ENCODE results near the gene PSMA5.

The PSMA5 gene

DNA sequence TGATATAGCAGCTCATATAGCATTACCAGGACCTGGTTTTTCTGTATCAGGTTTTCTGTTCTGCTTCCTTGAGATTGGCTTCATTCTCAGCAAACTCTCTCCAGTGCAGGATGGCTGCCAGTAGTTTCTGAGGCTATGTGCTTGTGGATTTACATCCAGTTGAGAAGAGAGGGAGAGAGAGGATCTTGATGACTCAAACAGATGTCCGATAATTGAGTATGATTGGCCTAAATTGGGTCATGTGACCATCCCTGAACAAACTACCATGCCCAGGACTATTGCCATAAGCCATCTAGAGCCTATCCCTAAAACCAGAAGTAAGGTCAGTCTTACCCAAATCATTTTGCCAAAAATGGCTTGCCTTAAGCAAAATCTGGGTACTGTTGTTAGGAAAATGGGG is 18.1 kb upstream of the PSMA5 start:
- Histone ChIP-seq H4K20me1 (ENCODE audit: control insufficient read depth, insufficient read depth, low read depth, low read length) (no peaks in the 10 kb centered on the region), H3K9me3 (ENCODE audit: control insufficient read depth, insufficient read depth, low read length) (no peaks in the 10 kb centered on the region), H3K36me3 (ENCODE audit: control insufficient read depth, low read length) (no peaks in the 10 kb centered on the region), H3K27me3 (ENCODE audit: control insufficient read depth, low read length) (peaks cover 43% of the 10 kb centered on the region), H3F3A (ENCODE audit: control insufficient read depth, insufficient read depth) (no peaks in the 10 kb centered on the region), H3K4me1 (ENCODE audit: control insufficient read depth, low read length) (no peaks in the 10 kb centered on the region), H3K79me2 (ENCODE audit: control insufficient read depth, low read length) (no peaks in the 10 kb centered on the region), H3K9me2 (replicated peaks; ENCODE audit: control insufficient read depth, low read length) (no peaks in the 10 kb centered on the region), H3K27ac (ENCODE audit: low read depth, low read length) (no peak overlapping the region), H3K4me3 (ENCODE audit: low read length) (no peak overlapping the region), H3K4me2 (ENCODE audit: low read length) (no peak overlapping the region)
- TF ChIP-seq, protein P1, sequence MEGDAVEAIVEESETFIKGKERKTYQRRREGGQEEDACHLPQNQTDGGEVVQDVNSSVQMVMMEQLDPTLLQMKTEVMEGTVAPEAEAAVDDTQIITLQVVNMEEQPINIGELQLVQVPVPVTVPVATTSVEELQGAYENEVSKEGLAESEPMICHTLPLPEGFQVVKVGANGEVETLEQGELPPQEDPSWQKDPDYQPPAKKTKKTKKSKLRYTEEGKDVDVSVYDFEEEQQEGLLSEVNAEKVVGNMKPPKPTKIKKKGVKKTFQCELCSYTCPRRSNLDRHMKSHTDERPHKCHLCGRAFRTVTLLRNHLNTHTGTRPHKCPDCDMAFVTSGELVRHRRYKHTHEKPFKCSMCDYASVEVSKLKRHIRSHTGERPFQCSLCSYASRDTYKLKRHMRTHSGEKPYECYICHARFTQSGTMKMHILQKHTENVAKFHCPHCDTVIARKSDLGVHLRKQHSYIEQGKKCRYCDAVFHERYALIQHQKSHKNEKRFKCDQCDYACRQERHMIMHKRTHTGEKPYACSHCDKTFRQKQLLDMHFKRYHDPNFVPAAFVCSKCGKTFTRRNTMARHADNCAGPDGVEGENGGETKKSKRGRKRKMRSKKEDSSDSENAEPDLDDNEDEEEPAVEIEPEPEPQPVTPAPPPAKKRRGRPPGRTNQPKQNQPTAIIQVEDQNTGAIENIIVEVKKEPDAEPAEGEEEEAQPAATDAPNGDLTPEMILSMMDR (IDR thresholded peaks at IDR 0.05; ENCODE audit: low read depth, low read length, poor library complexity, severe bottlenecking) = no peak
- TF ChIP-seq EZH2phosphoT487 (IDR thresholded peaks at IDR 0.05; ENCODE audit: borderline replicate concordance, low read length) = no peak

- H3K4me2 ChIP-seq (ENCODE audit: low read length) = no peak overlapping the region
- peaks cover 45% of the 10 kb centered on the region for H3K27me3 ChIP-seq (ENCODE audit: control insufficient read depth, low read length)
- no peaks in the 10 kb centered on the region for H3K4me1 ChIP-seq (ENCODE audit: control insufficient read depth, low read length)
- H3K9me3 ChIP-seq (ENCODE audit: control insufficient read depth, insufficient read depth, low read length) = no peaks in the 10 kb centered on the region
- no peaks in the 10 kb centered on the region for H3K9me2 ChIP-seq (replicated peaks; ENCODE audit: control insufficient read depth, low read length)
- no peaks in the 10 kb centered on the region for H3F3A ChIP-seq (ENCODE audit: control insufficient read depth, insufficient read depth)
- no peaks in the 10 kb centered on the region for H3K79me2 ChIP-seq (ENCODE audit: control insufficient read depth, low read length)
- no peaks in the 10 kb centered on the region for H4K20me1 ChIP-seq (ENCODE audit: control insufficient read depth, insufficient read depth, low read depth, low read length)
- no peak overlapping the region for H3K4me3 ChIP-seq (ENCODE audit: low read length)
- TF ChIP-seq, protein P1 (IDR thresholded peaks at IDR 0.05; ENCODE audit: low read depth, low read length, poor library complexity, severe bottlenecking) = no peak
- no peak for TF ChIP-seq EZH2phosphoT487 (IDR thresholded peaks at IDR 0.05; ENCODE audit: borderline replicate concordance, low read length)
- H3K27ac ChIP-seq (ENCODE audit: low read depth, low read length) = no peak overlapping the region
- no peaks in the 10 kb centered on the region for H3K36me3 ChIP-seq (ENCODE audit: control insufficient read depth, low read length)
These were observed 17.2 kb upstream of the PSMA5 start for GRCh38 chr1:109443476-109443875.

DNA sequence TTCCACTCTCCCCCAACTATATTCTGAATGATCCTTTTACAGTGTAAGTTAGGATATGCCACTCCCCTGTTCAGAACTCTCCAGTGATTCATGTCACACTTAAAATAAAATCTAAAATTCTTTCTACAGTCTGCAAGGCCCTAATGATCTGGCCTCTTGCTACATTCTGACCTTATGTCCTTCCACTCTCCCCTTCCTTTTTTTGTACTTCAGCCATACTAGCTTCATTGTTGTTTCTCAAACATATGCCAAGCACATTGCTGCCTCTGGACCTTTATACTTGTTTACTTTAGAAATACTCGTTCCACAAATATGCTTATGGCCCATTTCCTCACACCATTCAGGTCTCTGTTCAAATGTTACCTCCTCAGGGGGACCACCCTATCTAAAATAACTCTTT is 14.8 kb upstream of the PSMA5 start:
- no peak for TF ChIP-seq EZH2phosphoT487 (IDR thresholded peaks at IDR 0.05; ENCODE audit: borderline replicate concordance, low read length)
- TF ChIP-seq, protein P1 (IDR thresholded peaks at IDR 0.05; ENCODE audit: low read depth, low read length, poor library complexity, severe bottlenecking) = no peak
- Histone ChIP-seq H3F3A (ENCODE audit: control insufficient read depth, insufficient read depth) (no peaks in the 10 kb centered on the region), H3K4me3 (ENCODE audit: low read length) (no peak overlapping the region), H4K20me1 (ENCODE audit: control insufficient read depth, insufficient read depth, low read depth, low read length) (no peaks in the 10 kb centered on the region), H3K27me3 (ENCODE audit: control insufficient read depth, low read length) (peaks cover 45% of the 10 kb centered on the region), H3K9me2 (replicated peaks; ENCODE audit: control insufficient read depth, low read length) (no peaks in the 10 kb centered on the region), H3K27ac (ENCODE audit: low read depth, low read length) (no peak overlapping the region), H3K79me2 (ENCODE audit: control insufficient read depth, low read length) (no peaks in the 10 kb centered on the region), H3K36me3 (ENCODE audit: control insufficient read depth, low read length) (no peaks in the 10 kb centered on the region), H3K9me3 (ENCODE audit: control insufficient read depth, insufficient read depth, low read length) (no peaks in the 10 kb centered on the region), H3K4me1 (ENCODE audit: control insufficient read depth, low read length) (no peaks in the 10 kb centered on the region), H3K4me2 (ENCODE audit: low read length) (no peak overlapping the region)
